ENCODE results near the gene ROR2.

DNA sequence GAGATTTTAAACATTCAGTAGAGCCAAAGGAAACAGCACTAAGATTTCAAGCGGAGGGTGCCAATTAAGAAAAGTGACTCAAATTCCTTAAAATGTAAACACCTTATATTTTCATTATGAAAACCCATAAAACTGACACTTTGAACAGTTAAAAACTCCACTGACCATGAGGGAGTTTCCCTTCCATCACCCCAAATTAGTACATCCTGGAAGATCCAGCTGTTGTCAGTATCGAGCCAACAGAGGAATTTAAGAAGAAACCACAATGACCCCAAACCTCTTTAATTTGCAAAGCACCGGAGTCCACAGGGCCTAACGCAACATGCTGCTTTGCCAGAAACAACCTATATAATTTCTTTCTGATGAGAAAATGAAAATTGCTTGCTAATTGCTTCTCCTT lies 41.3 kb downstream of the ROR2 start:
- TF ChIP-seq EZH2 (IDR thresholded peaks at IDR 0.05) (no peak), POLR2AphosphoS5 (IDR thresholded peaks at IDR 0.05; ENCODE audit: borderline replicate concordance, low read depth, low read length) (no peak), FOXP2 (optimal IDR thresholded peaks at IDR 0.05; ENCODE audit: control extremely low read depth, extremely low read length, insufficient read depth) (no peak)

Data from SK-N-MC (cell line).